HEK293 (cell line): Measurements from ENCODE around the gene TPD52L2.

Experiments used
- CTCF ChIA-PET: fragments of 350-600 bp; formaldehyde crosslinking; extraction: SDS; loops from one replicate; lab custom pipeline; 2021; ENCODE audit warnings: antibody characterized with exemption; lab: Yijun Ruan, JAX
- POLR2A ChIA-PET: fragments of 300-600 bp; formaldehyde crosslinking; extraction: SDS; loops from one replicate; lab custom pipeline; 2020; ENCODE audit warnings: antibody characterized with exemption, inconsistent platforms; lab: Yijun Ruan, JAX
- H3K27ac ChIP-seq: fragments of 200-500 bp; sonication (Bioruptor generic); 2 replicates; pipeline ENCODE4 v1.5.1; 2014; ENCODE audit warnings: low read depth, low read length, control low read depth, inconsistent platforms; ENCODE audit errors: extremely low read depth
- H3K36me3 ChIP-seq, 2 experiments: fragments of 200-500 bp in 1 of 2; sonication (Bioruptor generic) in 1 of 2; 1 replicate in 1 of 2; 2 replicates in 1 of 2; pipeline ENCODE4 v1.5.1; 2014 to 2017; ENCODE audit warnings: inconsistent platforms in 2 of 2, low read length in 2 of 2; ENCODE audit not compliant: control insufficient read depth in 2 of 2, insufficient read depth in 1 of 2
- H3K4me1 ChIP-seq: fragments of 200-500 bp; sonication (Bioruptor generic); 2 replicates; pipeline ENCODE4 v1.5.1; 2014; ENCODE audit warnings: mild to moderate bottlenecking, low read length, inconsistent platforms; ENCODE audit not compliant: control insufficient read depth, insufficient read depth
- H3K4me3 ChIP-seq: 2 replicates; pipeline ENCODE4 v1.5.1; 2011; ENCODE audit warnings: low read depth, mild to moderate bottlenecking, control low read depth, low read length, moderate library complexity
- H3K9me3 ChIP-seq: fragments of 200-500 bp; sonication (Bioruptor generic); 2 replicates; pipeline ENCODE4 v1.5.1; 2014; ENCODE audit warnings: low read depth, low read length, inconsistent platforms; ENCODE audit not compliant: control insufficient read depth, insufficient read depth
- BCL6B ChIP-seq: fragments of 450-650 bp; formaldehyde crosslinking; IDR thresholded peaks from 2 replicates; pipeline ENCODE4 v1.5.1; 2017; ENCODE audit warnings: missing biosample characterization, missing genetic modification characterization
- ELK4 ChIP-seq: IDR thresholded peaks from 2 replicates; pipeline ENCODE4 v1.6.1; 2011; ENCODE audit warnings: mild to moderate bottlenecking, low read depth, low read length, borderline replicate concordance
- GFI1B ChIP-seq: fragments of 450-650 bp; formaldehyde crosslinking; IDR thresholded peaks from 2 replicates; pipeline ENCODE4 v1.5.1; 2016; ENCODE audit warnings: missing biosample characterization, missing genetic modification characterization
- OVOL3 ChIP-seq: fragments of 450-650 bp; formaldehyde crosslinking; IDR thresholded peaks from 2 replicates; pipeline ENCODE4 v1.5.1; 2016; ENCODE audit warnings: missing biosample characterization, missing genetic modification characterization
- PATZ1 ChIP-seq: fragments of 450-650 bp; formaldehyde crosslinking; IDR thresholded peaks from 2 replicates; pipeline ENCODE4 v1.5.1; 2016; ENCODE audit warnings: missing biosample characterization, missing genetic modification characterization
- SP7 ChIP-seq: fragments of 450-650 bp; formaldehyde crosslinking; IDR thresholded peaks from 2 replicates; pipeline ENCODE4 v1.5.1; 2016; ENCODE audit warnings: missing biosample characterization, missing genetic modification characterization
- ZBTB17 ChIP-seq: fragments of 450-650 bp; formaldehyde crosslinking; IDR thresholded peaks from 2 replicates; pipeline ENCODE4 v1.5.1; 2016; ENCODE audit warnings: missing biosample characterization, missing genetic modification characterization
- ZBTB21 ChIP-seq: fragments of 450-650 bp; formaldehyde crosslinking; IDR thresholded peaks from 2 replicates; pipeline ENCODE4 v1.5.1; 2017; ENCODE audit warnings: missing biosample characterization, missing genetic modification characterization
- ZBTB48 ChIP-seq: fragments of 450-650 bp; formaldehyde crosslinking; IDR thresholded peaks from 2 replicates; pipeline ENCODE4 v1.5.1; 2016; ENCODE audit warnings: missing biosample characterization, missing genetic modification characterization
- ZEB2 ChIP-seq: fragments of 450-650 bp; formaldehyde crosslinking; IDR thresholded peaks from 2 replicates; pipeline ENCODE4 v1.5.1; 2016; ENCODE audit warnings: missing biosample characterization, missing genetic modification characterization
- ZNF10 ChIP-seq: fragments of 450-650 bp; formaldehyde crosslinking; IDR thresholded peaks from 2 replicates; pipeline ENCODE4 v1.5.1; 2017; ENCODE audit warnings: missing biosample characterization, missing genetic modification characterization
- ZNF394 ChIP-seq: fragments of 450-650 bp; formaldehyde crosslinking; IDR thresholded peaks from 2 replicates; pipeline ENCODE4 v1.5.1; 2016; ENCODE audit warnings: missing biosample characterization, missing genetic modification characterization, mild to moderate bottlenecking, moderate library complexity, borderline replicate concordance
- ZNF521 ChIP-seq: fragments of 450-650 bp; formaldehyde crosslinking; IDR thresholded peaks from 2 replicates; pipeline ENCODE4 v1.5.1; 2017; ENCODE audit warnings: missing biosample characterization, mild to moderate bottlenecking, missing genetic modification characterization
- ZNF529 ChIP-seq: fragments of 450-650 bp; formaldehyde crosslinking; IDR thresholded peaks from 2 replicates; pipeline ENCODE4 v1.5.1; 2017; ENCODE audit warnings: missing genetic modification characterization, missing biosample characterization; ENCODE audit not compliant: insufficient replicate concordance
- ZNF544 ChIP-seq: fragments of 450-650 bp; formaldehyde crosslinking; IDR thresholded peaks from 2 replicates; pipeline ENCODE4 v1.5.0; 2017; ENCODE audit warnings: missing biosample characterization, missing genetic modification characterization
- ZNF585B ChIP-seq: fragments of 450-650 bp; formaldehyde crosslinking; IDR thresholded peaks from 2 replicates; pipeline ENCODE4 v1.5.1; 2016; ENCODE audit warnings: missing biosample characterization, missing genetic modification characterization
- ZNF623 ChIP-seq: fragments of 450-650 bp; formaldehyde crosslinking; IDR thresholded peaks from 2 replicates; pipeline ENCODE4 v1.5.1; 2016; ENCODE audit warnings: missing biosample characterization, missing genetic modification characterization
- ZNF639 ChIP-seq: fragments of 450-650 bp; formaldehyde crosslinking; IDR thresholded peaks from 2 replicates; pipeline ENCODE4 v1.5.1; 2016; ENCODE audit warnings: missing biosample characterization, missing genetic modification characterization
- ZNF670 ChIP-seq: fragments of 450-650 bp; formaldehyde crosslinking; IDR thresholded peaks from 2 replicates; pipeline ENCODE4 v1.5.1; 2016; ENCODE audit warnings: missing biosample characterization, missing genetic modification characterization, low read depth
- ZNF777 ChIP-seq: fragments of 450-650 bp; formaldehyde crosslinking; IDR thresholded peaks from 2 replicates; pipeline ENCODE4 v1.5.1; 2017; ENCODE audit warnings: missing biosample characterization, missing genetic modification characterization, borderline replicate concordance
- ZNF830 ChIP-seq: fragments of 450-650 bp; IDR thresholded peaks from 2 replicates; pipeline ENCODE4 v1.5.0; 2018; ENCODE audit warnings: missing biosample characterization, missing genetic modification characterization, low read depth, mild to moderate bottlenecking, moderate library complexity
- TF ChIP-seq, protein P1 (sequence below): fragments of 450-650 bp; formaldehyde crosslinking; IDR thresholded peaks from 2 replicates; pipeline ENCODE4 v1.5.1; 2016; ENCODE audit warnings: missing biosample characterization, missing genetic modification characterization

Gene TPD52L2

GRCh38 chr20:63930971-63931553 is 66.0 kb downstream of the TPD52L2 start:
- TF ChIP-seq ZNF585B (tag by site-specific recombination) (no peak), ZBTB17 (tag by site-specific recombination) (no peak), ZBTB48 (tag by site-specific recombination) (no peak), ELK4 (no peak), ZNF777 (tag by site-specific recombination) (no peak), PATZ1 (no peak), ZBTB21 (tag by site-specific recombination) (no peak), ZNF10 (no peak), ZEB2 (no peak)
- ChIA-PET POLR2A (no interaction called here), CTCF (interaction anchor here (0.7 kb wide), 1 partner anchor 20 kb away, joined by 3 read pairs; no protein-coding TSS in a partner anchor)
- Histone ChIP-seq H3K4me1 (no peaks in the 10 kb centered on the region), H3K4me3 (no peak overlapping the region), H3K27ac (no peak overlapping the region), H3K36me3 (peaks cover under 1 to 90% of the 10 kb centered on the region in 2 experiments), H3K9me3 (no peaks in the 10 kb centered on the region)

DNA sequence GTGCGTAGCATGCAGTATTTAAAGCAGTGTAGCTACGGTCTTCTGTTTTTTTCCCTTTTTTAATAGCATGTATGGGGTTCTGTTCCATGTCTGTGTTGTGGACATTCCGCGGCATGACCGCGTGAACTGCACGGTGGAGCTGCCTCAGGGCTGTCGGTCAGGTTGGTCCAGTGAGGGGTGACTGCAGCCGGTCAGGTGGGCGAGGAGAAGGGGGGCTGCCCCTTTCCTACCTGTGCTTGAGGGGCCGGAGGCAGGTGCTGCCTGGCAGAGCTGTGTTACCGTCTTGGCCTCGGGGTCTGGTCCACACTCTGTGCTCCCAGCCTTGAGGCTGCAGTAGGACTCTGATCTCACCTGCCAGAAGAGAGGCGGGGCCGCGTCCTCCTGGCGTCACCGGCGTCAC is 66.7 kb downstream of the TPD52L2 start:
- no peak overlapping the region for H3K4me3 ChIP-seq
- H3K27ac ChIP-seq: no peak overlapping the region
- H3K9me3 ChIP-seq: no peaks in the 10 kb centered on the region
- no peak for TF ChIP-seq OVOL3 (tag by site-specific recombination)
- no peak for TF ChIP-seq ZNF394 (tag by site-specific recombination)
- no peak for TF ChIP-seq SP7 (tag by site-specific recombination)
- no peak for TF ChIP-seq GFI1B (tag by site-specific recombination)
- no peak for TF ChIP-seq ZNF623 (tag by site-specific recombination)
- no peak for TF ChIP-seq ZNF830
- no peak for TF ChIP-seq ZNF529 (tag by site-specific recombination)
- no peak for TF ChIP-seq BCL6B
- TF ChIP-seq ZNF639 (tag by site-specific recombination): no peak
- TF ChIP-seq ZNF670 (tag by site-specific recombination): no peak
- TF ChIP-seq ZNF544 (tag by site-specific recombination): no peak
- TF ChIP-seq ZNF521 (tag by site-specific recombination): no peak
- TF ChIP-seq, protein P1, sequence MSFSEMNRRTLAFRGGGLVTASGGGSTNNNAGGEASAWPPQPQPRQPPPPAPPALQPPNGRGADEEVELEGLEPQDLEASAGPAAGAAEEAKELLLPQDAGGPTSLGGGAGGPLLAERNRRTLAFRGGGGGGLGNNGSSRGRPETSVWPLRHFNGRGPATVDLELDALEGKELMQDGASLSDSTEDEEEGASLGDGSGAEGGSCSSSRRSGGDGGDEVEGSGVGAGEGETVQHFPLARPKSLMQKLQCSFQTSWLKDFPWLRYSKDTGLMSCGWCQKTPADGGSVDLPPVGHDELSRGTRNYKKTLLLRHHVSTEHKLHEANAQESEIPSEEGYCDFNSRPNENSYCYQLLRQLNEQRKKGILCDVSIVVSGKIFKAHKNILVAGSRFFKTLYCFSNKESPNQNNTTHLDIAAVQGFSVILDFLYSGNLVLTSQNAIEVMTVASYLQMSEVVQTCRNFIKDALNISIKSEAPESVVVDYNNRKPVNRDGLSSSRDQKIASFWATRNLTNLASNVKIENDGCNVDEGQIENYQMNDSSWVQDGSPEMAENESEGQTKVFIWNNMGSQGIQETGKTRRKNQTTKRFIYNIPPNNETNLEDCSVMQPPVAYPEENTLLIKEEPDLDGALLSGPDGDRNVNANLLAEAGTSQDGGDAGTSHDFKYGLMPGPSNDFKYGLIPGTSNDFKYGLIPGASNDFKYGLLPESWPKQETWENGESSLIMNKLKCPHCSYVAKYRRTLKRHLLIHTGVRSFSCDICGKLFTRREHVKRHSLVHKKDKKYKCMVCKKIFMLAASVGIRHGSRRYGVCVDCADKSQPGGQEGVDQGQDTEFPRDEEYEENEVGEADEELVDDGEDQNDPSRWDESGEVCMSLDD (tag by site-specific recombination): no peak
- POLR2A ChIA-PET: no interaction called here
- CTCF ChIA-PET: interaction anchor here (0.7 kb wide), 1 partner anchor 20 kb away, joined by 3 read pairs; no protein-coding TSS in a partner anchor
- peaks cover 6 to 88% of the 10 kb centered on the region in 2 experiments for H3K36me3 ChIP-seq
- no peaks in the 10 kb centered on the region; the same call in 1 of the 2 replicates for H3K4me1 ChIP-seq
